PC-3 (cell line): ENCODE results near the gene KCNQ5. TPM values are rescaled to one million over a fixed set of nuclear protein-coding genes. Genes with fewer than 3 reads are reported as not detected.

Experiments
- ATAC-seq: fragments of 200-7000 bp; cut with Tn5 transposase; 2 replicates; pipeline ENCODE4 v1.9.1; 2020; ENCODE audit warnings: mild to moderate bottlenecking, moderate library complexity
- BruUV-seq: library from RNA; stranded (reverse); fragments of 400-500 nt; replicated peaks from 2 replicates; lab custom pipeline; 2021; lab: Mats Ljungman, UMichigan
- CTCF ChIA-PET: fragments of 300-600 bp; sonication (Branson Sonifier 250); formaldehyde crosslinking; loops from one replicate; lab custom pipeline; 2022; ENCODE audit warnings: antibody characterized with exemption; lab: Charles Lee
- POLR2A ChIA-PET: fragments of 300-600 bp; sonication (Branson Sonifier 250); formaldehyde crosslinking; loops from one replicate; lab custom pipeline; 2022; ENCODE audit warnings: antibody characterized with exemption; ENCODE audit not compliant: unreplicated experiment; lab: Charles Lee
- DNase-seq: peaks from one replicate; pipeline ENCODE4 v3.0.0-alpha.2; 2015
- H2AFZ ChIP-seq: fragments of 300-600 bp; sonication (generic); 2 replicates; pipeline ENCODE4 v1.6.0; 2016; ENCODE audit warnings: antibody characterized with exemption, low read length
- H3F3A ChIP-seq: fragments of 300-600 bp; sonication (generic); one replicate; pipeline ENCODE4 v1.6.0; 2017; ENCODE audit warnings: antibody characterized with exemption, low read length, control low read depth, mild to moderate bottlenecking; ENCODE audit not compliant: unreplicated experiment
- H3K27ac ChIP-seq: fragments of 300-600 bp; sonication (generic); 2 replicates; pipeline ENCODE4 v1.5.1; 2016; ENCODE audit warnings: mild to moderate bottlenecking, low read length
- H3K27me3 ChIP-seq: fragments of 300-600 bp; sonication (generic); 2 replicates; pipeline ENCODE4 v1.6.1; 2016; ENCODE audit warnings: low read length, mixed read lengths
- H3K36me3 ChIP-seq: fragments of 300-600 bp; sonication (generic); 2 replicates; pipeline ENCODE4 v1.6.1; 2016; ENCODE audit warnings: low read depth, mixed run types, low read length, mixed read lengths
- H3K4me1 ChIP-seq: fragments of 300-600 bp; sonication (generic); 2 replicates; pipeline ENCODE4 v1.5.1; 2016; ENCODE audit warnings: low read length; ENCODE audit not compliant: insufficient read depth
- H3K4me2 ChIP-seq: fragments of 300-600 bp; sonication (generic); 2 replicates; pipeline ENCODE4 v1.6.0; 2016; ENCODE audit warnings: low read length
- H3K4me3 ChIP-seq: fragments of 300-600 bp; sonication (generic); 2 replicates; pipeline ENCODE4 v1.5.1; 2016; ENCODE audit warnings: mild to moderate bottlenecking, low read length, mixed read lengths
- H3K79me2 ChIP-seq: fragments of 300-600 bp; sonication (generic); 2 replicates; pipeline ENCODE4 v1.6.1; 2017; ENCODE audit warnings: low read length, mixed read lengths
- H3K9ac ChIP-seq: fragments of 300-600 bp; sonication (generic); 2 replicates; pipeline ENCODE4 v1.6.0; 2016; ENCODE audit warnings: mild to moderate bottlenecking, low read length
- H3K9me2 ChIP-seq: fragments of 300-600 bp; sonication (generic); replicated peaks from 2 replicates; pipeline ENCODE4 v1.6.1; 2016; ENCODE audit warnings: mixed run types, low read length, mixed read lengths
- H3K9me3 ChIP-seq: fragments of 300-600 bp; sonication (generic); 2 replicates; pipeline ENCODE4 v1.6.1; 2016; ENCODE audit warnings: low read length, mixed read lengths
- H4K20me1 ChIP-seq: fragments of 300-600 bp; sonication (generic); 2 replicates; pipeline ENCODE4 v1.6.1; 2016; ENCODE audit warnings: low read length, mixed read lengths
- CTCF ChIP-seq: fragments of 300-600 bp; sonication (generic); conservative IDR thresholded peaks from 2 replicates; pipeline ENCODE4 v1.5.1; 2017; ENCODE audit warnings: antibody characterized with exemption, low read depth, mild to moderate bottlenecking, low read length
- EZH2 ChIP-seq: fragments of 300-600 bp; sonication (generic); IDR thresholded peaks from one replicate; pipeline ENCODE4 v1.6.1; 2017; ENCODE audit warnings: antibody characterized with exemption, mild to moderate bottlenecking, low read length; ENCODE audit not compliant: unreplicated experiment
- EZH2phosphoT487 ChIP-seq: fragments of 300-600 bp; sonication (generic); IDR thresholded peaks from 2 replicates; pipeline ENCODE4 v1.6.1; 2018; ENCODE audit warnings: mild to moderate bottlenecking, antibody characterized with exemption, low read length, borderline replicate concordance
- intact Hi-C: fragments of 100-400 bp; cut with micrococcal nuclease; formaldehyde crosslinking; loops from 2 replicates; pipeline ENCODE4 v1.9.0; 2023
- total RNA-seq: library from RNA; depleted of rRNA; stranded (reverse); fragments of >200 nt; gene quantifications from 2 replicates; pipeline ENCODE4 v1.2.3, GENCODE V29; 2014

The KCNQ5 gene
- total RNA-seq, 1 experiment from 2014 or later: not detected

GRCh38 chr6:72677740-72678139, 55.9 kb downstream of the KCNQ5 start:
- no peaks in the 10 kb centered on the region for H3K36me3 ChIP-seq
- no peak for ATAC-seq
- H3K9me2 ChIP-seq: no peaks in the 10 kb centered on the region
- no peaks in the 10 kb centered on the region for H3K27me3 ChIP-seq
- H3K4me1 ChIP-seq: no peaks in the 10 kb centered on the region
- H4K20me1 ChIP-seq: no peaks in the 10 kb centered on the region
- H3K4me2 ChIP-seq: no peak overlapping the region
- ChIA-PET CTCF (no interaction called here), POLR2A (no interaction called here)
- H3K27ac ChIP-seq: no peak overlapping the region
- no peaks in the 10 kb centered on the region for H3K79me2 ChIP-seq
- no peaks in the 10 kb centered on the region for H3F3A ChIP-seq
- no peak overlapping the region for H3K9ac ChIP-seq
- no TSS peak for BruUV-seq
- H3K4me3 ChIP-seq: no peak overlapping the region
- no peak overlapping the region for H2AFZ ChIP-seq
- intact Hi-C loops: no loop called here
- DNase-seq: no peak
- no peak for TF ChIP-seq CTCF
- no peak for TF ChIP-seq EZH2phosphoT487
- no peak for TF ChIP-seq EZH2
- no peaks in the 10 kb centered on the region for H3K9me3 ChIP-seq

GRCh38 chr6:72683797-72684196, 61.9 kb downstream of the KCNQ5 start:
- ChIA-PET POLR2A (no interaction called here), CTCF (no interaction called here)
- no peaks in the 10 kb centered on the region for H3K4me1 ChIP-seq
- no peak overlapping the region for H3K27ac ChIP-seq
- intact Hi-C loops: no loop called here
- BruUV-seq: no TSS peak
- no peaks in the 10 kb centered on the region for H3K79me2 ChIP-seq
- H3K4me3 ChIP-seq: no peak overlapping the region
- DNase-seq (no peak), ATAC-seq (no peak)
- H3K9me2 ChIP-seq: no peaks in the 10 kb centered on the region
- no peak overlapping the region for H3K4me2 ChIP-seq
- H4K20me1 ChIP-seq: no peaks in the 10 kb centered on the region
- no peak overlapping the region for H3K9ac ChIP-seq
- TF ChIP-seq EZH2: no peak
- TF ChIP-seq CTCF: no peak
- no peak for TF ChIP-seq EZH2phosphoT487
- no peaks in the 10 kb centered on the region for H3K9me3 ChIP-seq
- H3K36me3 ChIP-seq: no peaks in the 10 kb centered on the region
- no peaks in the 10 kb centered on the region for H3K27me3 ChIP-seq
- no peaks in the 10 kb centered on the region for H3F3A ChIP-seq
- H2AFZ ChIP-seq: no peak overlapping the region

GRCh38 chr6:72689107-72689954, 67.5 kb downstream of the KCNQ5 start:
- Histone ChIP-seq H3K27me3 (no peaks in the 10 kb centered on the region), H3K4me3 (no peak overlapping the region), H3K9me3 (no peaks in the 10 kb centered on the region), H3K36me3 (no peaks in the 10 kb centered on the region), H3K9ac (no peak overlapping the region), H3K4me2 (no peak overlapping the region), H2AFZ (no peak overlapping the region), H3K27ac (no peak overlapping the region), H3K79me2 (no peaks in the 10 kb centered on the region), H3K9me2 (no peaks in the 10 kb centered on the region), H3F3A (no peaks in the 10 kb centered on the region), H4K20me1 (no peaks in the 10 kb centered on the region), H3K4me1 (no peaks in the 10 kb centered on the region)
- BruUV-seq: no TSS peak
- ATAC-seq: no peak
- intact Hi-C loops: no loop called here
- DNase-seq: no peak
- POLR2A ChIA-PET: interaction anchor here (0.6 kb wide), 1 partner anchor 73 kb away, joined by 4 read pairs; no protein-coding TSS in a partner anchor
- CTCF ChIA-PET: no interaction called here
- TF ChIP-seq EZH2phosphoT487: no peak
- no peak for TF ChIP-seq EZH2
- no peak for TF ChIP-seq CTCF
